ENCODE results near the gene DUSP11. TPM values are rescaled to one million over a fixed set of nuclear protein-coding genes. Genes with fewer than 3 reads are reported as not detected.
A peak's percentile ranks its signal among the peaks of the same experiment; 100 is the strongest.

DUSP11 gene
- total and polyA plus RNA-seq, 2 of the 13 experiments (the other 11 are each of a cell fraction or from before 2014, with no cell fraction given): 30.5 to 36.2 TPM

DNA sequence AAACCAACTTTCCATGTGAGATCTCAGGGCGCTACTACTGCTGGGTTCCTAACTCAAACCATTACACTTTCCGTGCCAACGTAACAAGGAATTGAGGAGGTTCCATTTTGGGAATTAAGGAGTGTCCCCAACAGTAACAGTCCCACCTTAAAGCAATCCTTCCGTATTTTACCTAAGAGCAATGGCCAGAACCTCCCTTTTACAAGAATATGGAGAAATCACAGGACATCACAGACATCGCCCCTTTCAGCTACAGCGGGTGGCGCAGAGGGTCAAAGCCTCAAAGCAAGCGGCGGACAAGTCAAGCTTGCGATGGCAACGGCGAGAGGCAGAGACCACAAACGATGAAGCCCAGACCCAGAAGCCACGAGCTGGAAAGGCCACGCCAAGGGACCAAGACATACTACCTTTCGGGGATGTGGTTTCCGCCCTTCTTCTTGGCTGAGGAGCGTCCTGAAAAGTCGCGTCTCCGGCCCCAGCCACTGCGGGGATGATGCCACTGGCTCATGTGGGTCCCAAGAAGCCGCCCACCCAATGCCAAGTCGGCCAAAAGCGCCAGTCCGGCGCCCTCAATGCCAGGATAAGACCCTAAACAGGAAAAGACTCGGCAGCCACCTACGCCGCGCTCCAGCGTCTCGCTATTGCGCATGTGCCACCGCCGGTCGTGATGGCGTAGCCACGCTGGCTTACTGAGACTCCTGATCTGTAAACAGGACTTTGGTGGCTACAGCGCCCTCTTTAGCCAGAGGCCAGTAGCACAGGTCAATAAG, at the start of gene DUSP11 (continued):
- TF ChIP-seq ZNF7 (CRISPR knock-in tag; IDR thresholded peaks at IDR 0.05): no peak
- TF ChIP-seq, protein P1, sequence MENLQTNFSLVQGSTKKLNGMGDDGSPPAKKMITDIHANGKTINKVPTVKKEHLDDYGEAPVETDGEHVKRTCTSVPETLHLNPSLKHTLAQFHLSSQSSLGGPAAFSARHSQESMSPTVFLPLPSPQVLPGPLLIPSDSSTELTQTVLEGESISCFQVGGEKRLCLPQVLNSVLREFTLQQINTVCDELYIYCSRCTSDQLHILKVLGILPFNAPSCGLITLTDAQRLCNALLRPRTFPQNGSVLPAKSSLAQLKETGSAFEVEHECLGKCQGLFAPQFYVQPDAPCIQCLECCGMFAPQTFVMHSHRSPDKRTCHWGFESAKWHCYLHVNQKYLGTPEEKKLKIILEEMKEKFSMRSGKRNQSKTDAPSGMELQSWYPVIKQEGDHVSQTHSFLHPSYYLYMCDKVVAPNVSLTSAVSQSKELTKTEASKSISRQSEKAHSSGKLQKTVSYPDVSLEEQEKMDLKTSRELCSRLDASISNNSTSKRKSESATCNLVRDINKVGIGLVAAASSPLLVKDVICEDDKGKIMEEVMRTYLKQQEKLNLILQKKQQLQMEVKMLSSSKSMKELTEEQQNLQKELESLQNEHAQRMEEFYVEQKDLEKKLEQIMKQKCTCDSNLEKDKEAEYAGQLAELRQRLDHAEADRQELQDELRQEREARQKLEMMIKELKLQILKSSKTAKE (CRISPR knock-in tag; IDR thresholded peaks at IDR 0.05; ENCODE audit: borderline replicate concordance): no peak
- 0 out of 2 replicates have a peak, but pooled peaks have one; percentile 39 for TF ChIP-seq HNRNPL (IDR thresholded peaks at IDR 0.05; ENCODE audit: low read depth, low read length)
- TF ChIP-seq, protein P2, sequence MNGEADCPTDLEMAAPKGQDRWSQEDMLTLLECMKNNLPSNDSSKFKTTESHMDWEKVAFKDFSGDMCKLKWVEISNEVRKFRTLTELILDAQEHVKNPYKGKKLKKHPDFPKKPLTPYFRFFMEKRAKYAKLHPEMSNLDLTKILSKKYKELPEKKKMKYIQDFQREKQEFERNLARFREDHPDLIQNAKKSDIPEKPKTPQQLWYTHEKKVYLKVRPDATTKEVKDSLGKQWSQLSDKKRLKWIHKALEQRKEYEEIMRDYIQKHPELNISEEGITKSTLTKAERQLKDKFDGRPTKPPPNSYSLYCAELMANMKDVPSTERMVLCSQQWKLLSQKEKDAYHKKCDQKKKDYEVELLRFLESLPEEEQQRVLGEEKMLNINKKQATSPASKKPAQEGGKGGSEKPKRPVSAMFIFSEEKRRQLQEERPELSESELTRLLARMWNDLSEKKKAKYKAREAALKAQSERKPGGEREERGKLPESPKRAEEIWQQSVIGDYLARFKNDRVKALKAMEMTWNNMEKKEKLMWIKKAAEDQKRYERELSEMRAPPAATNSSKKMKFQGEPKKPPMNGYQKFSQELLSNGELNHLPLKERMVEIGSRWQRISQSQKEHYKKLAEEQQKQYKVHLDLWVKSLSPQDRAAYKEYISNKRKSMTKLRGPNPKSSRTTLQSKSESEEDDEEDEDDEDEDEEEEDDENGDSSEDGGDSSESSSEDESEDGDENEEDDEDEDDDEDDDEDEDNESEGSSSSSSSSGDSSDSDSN (CRISPR knock-in tag; IDR thresholded peaks at IDR 0.05): peak; percentile 61
- peak; percentile 80 for TF ChIP-seq CREM (IDR thresholded peaks at IDR 0.05)
- no peak for TF ChIP-seq CREM (CRISPR knock-in tag; IDR thresholded peaks at IDR 0.05)
- TF ChIP-seq, protein P3, sequence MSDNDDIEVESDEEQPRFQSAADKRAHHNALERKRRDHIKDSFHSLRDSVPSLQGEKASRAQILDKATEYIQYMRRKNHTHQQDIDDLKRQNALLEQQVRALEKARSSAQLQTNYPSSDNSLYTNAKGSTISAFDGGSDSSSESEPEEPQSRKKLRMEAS (IDR thresholded peaks at IDR 0.05): peak; percentile 89
- TF ChIP-seq SOX13 (IDR thresholded peaks at IDR 0.05): no peak
- peak in 1 of 2 experiments; percentile 59; a peak in 1 of 4 replicates for TF ChIP-seq SOX13 (CRISPR knock-in tag; conservative IDR thresholded peaks at IDR 0.05 in 1 of 2, IDR thresholded peaks at IDR 0.05 in 1 of 2)
- peak; percentile 63; the same call in 1 of the 2 replicates for TF ChIP-seq FOXA1 (IDR thresholded peaks at IDR 0.05)
- peak; percentile 99 for TF ChIP-seq FOXA1 (CRISPR knock-in tag; IDR thresholded peaks at IDR 0.05)
- TF ChIP-seq, protein P4, sequence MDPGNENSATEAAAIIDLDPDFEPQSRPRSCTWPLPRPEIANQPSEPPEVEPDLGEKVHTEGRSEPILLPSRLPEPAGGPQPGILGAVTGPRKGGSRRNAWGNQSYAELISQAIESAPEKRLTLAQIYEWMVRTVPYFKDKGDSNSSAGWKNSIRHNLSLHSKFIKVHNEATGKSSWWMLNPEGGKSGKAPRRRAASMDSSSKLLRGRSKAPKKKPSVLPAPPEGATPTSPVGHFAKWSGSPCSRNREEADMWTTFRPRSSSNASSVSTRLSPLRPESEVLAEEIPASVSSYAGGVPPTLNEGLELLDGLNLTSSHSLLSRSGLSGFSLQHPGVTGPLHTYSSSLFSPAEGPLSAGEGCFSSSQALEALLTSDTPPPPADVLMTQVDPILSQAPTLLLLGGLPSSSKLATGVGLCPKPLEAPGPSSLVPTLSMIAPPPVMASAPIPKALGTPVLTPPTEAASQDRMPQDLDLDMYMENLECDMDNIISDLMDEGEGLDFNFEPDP (CRISPR knock-in tag; conservative IDR thresholded peaks at IDR 0.05): 0 out of 2 replicates have a peak, but pooled peaks have one; percentile 85
- no peak for TF ChIP-seq ZNF138 (CRISPR knock-in tag; IDR thresholded peaks at IDR 0.05; ENCODE audit: low read depth)
- no peak for TF ChIP-seq ZKSCAN5 (CRISPR knock-in tag; IDR thresholded peaks at IDR 0.05)
- TF ChIP-seq ZNF777 (CRISPR knock-in tag; IDR thresholded peaks at IDR 0.05): no peak; the same call in 1 of the 2 replicates
- peak; percentile 74; the same call in 1 of the 2 replicates for TF ChIP-seq ZNF709 (CRISPR knock-in tag; IDR thresholded peaks at IDR 0.05)
- TF ChIP-seq FIP1L1 (IDR thresholded peaks at IDR 0.05; ENCODE audit: borderline replicate concordance, insufficient read depth, low read depth, low read length): no peak
- no peak for TF ChIP-seq EZH2 (conservative IDR thresholded peaks at IDR 0.05; ENCODE audit: low read depth, low read length)
- TF ChIP-seq, protein P5, sequence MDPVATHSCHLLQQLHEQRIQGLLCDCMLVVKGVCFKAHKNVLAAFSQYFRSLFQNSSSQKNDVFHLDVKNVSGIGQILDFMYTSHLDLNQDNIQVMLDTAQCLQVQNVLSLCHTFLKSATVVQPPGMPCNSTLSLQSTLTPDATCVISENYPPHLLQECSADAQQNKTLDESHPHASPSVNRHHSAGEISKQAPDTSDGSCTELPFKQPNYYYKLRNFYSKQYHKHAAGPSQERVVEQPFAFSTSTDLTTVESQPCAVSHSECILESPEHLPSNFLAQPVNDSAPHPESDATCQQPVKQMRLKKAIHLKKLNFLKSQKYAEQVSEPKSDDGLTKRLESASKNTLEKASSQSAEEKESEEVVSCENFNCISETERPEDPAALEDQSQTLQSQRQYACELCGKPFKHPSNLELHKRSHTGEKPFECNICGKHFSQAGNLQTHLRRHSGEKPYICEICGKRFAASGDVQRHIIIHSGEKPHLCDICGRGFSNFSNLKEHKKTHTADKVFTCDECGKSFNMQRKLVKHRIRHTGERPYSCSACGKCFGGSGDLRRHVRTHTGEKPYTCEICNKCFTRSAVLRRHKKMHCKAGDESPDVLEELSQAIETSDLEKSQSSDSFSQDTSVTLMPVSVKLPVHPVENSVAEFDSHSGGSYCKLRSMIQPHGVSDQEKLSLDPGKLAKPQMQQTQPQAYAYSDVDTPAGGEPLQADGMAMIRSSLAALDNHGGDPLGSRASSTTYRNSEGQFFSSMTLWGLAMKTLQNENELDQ (CRISPR knock-in tag; IDR thresholded peaks at IDR 0.05; ENCODE audit: borderline replicate concordance): no peak
- peak; percentile 84; the same call in 1 of the 2 replicates for TF ChIP-seq ZNF354B (CRISPR knock-in tag; IDR thresholded peaks at IDR 0.05)
- TF ChIP-seq ZNF678 (CRISPR knock-in tag; IDR thresholded peaks at IDR 0.05): no peak
- no peak for TF ChIP-seq ZNF569 (CRISPR knock-in tag; IDR thresholded peaks at IDR 0.05; ENCODE audit: borderline replicate concordance)
